ENCODE data around the gene RPS6KC1.
A peak's percentile ranks its signal among the peaks of the same experiment; 100 is the strongest.

The RPS6KC1 gene

DNA sequence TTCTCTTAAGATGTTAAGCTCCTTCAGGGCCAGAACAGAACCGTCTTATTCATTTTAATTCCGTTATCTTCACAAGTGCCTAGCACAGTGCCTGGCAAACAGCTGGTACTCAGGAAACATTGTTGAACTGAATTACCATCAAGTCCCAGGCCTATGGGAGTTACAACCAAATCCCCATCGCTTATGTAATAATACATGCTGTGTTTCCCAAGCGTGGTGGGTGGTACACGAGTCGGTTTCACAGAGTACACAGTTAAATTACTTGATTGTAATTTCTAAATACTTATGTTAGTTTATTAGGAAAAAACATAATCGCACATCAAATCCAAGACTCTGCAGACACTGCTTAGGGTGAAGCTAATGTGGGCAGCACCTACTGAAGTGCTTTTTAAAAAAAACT lies 36.4 kb upstream of the RPS6KC1 start:
- H3K79me2 ChIP-seq (ENCODE audit: insufficient read depth, low read depth), result peaks cover 17% of the 10 kb centered on the region
- H3K4me3 ChIP-seq (IDR thresholded peaks at IDR 0.05; ENCODE audit: insufficient read depth, low read depth, low read length), result peak overlapping the region; percentile 90
- H3K4me2 ChIP-seq, result peak overlapping the region; percentile 93
- peaks cover 13% of the 10 kb centered on the region for H3K4me1 ChIP-seq (ENCODE audit: low read depth, poor library complexity, severe bottlenecking)
- 0 out of 2 replicates have a peak, but pooled peaks cover 6% of the 10 kb centered on the region for H3K36me3 ChIP-seq (ENCODE audit: insufficient read depth)
- H2AFZ ChIP-seq (ENCODE audit: low read depth), result peak overlapping the region; percentile 77
- no peak for TF ChIP-seq CTCF (conservative IDR thresholded peaks at IDR 0.05; ENCODE audit: low read depth, low read length)
- peak overlapping the region; percentile 43 for H3K27ac ChIP-seq
- peak overlapping the region; percentile 66 for H3K9ac ChIP-seq
- H3K27me3 ChIP-seq (ENCODE audit: insufficient read depth, low read depth), result no peaks in the 10 kb centered on the region
- no peaks in the 10 kb centered on the region for H4K20me1 ChIP-seq (ENCODE audit: insufficient read depth)

DNA sequence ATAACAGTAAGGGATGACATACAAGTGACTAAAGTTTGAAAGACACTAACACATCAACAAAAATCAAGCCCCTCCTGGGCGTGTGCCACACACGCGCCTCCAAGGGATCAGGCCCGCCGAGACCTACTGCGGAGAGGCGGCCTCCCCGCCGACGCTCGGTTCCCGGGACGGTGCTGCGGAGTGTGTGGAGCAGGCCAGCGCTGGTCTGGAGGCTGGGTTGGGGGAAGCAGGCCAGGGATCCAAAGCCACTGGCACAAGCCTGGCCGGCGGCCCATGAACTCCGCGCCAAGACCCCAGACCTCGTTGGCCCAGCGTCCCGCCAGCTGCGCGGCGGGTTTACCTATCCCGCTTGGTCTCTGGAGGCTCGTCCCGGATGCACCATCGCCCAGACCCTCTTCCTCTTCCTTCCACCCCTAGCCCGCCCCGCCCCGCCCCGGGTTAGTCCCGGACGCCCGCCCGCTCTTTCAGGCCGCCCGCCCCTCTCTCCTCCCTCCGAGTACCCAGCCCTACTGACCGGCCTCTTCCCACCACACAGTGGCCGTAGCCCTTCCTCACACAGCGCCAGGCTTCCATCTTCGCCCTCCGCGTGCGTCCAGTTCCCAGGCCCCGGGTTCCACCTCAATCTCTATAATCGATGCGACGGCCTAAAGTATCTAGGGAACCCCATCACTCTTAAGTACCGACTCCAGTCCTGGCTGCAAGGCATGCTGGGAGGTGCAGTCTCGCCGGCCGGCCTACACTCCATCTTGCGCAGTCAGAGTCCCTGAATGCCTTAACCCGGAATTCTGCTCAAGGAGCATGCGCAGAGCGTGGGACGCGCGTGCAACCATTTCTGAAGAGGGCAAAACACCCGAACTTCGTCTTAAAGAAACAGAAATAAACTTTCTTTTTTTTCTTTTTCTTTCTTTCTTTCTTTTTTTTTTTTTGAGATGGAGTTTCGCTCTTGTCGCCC lies 35.7 kb upstream of the RPS6KC1 start, which contains the start of gene ANGEL2:
TSS of gene ANGEL2 (minus strand) at position 769 of the 952 bp plus-strand sequence. CDS start at position 573, 196 bp downstream.
- Histone ChIP-seq H3K36me3 (ENCODE audit: insufficient read depth) (0 out of 2 replicates have a peak, but pooled peaks cover 6% of the 10 kb centered on the region), H2AFZ (ENCODE audit: low read depth) (peak within 1 kb of the TSS; percentile 77), H3K79me2 (ENCODE audit: insufficient read depth, low read depth) (peaks cover 17% of the 10 kb centered on the region), H3K27me3 (ENCODE audit: insufficient read depth, low read depth) (no peaks in the 10 kb centered on the region), H3K27ac (peak within 1 kb of the TSS; percentile 43), H3K4me1 (ENCODE audit: low read depth, poor library complexity, severe bottlenecking) (peaks cover 13% of the 10 kb centered on the region), H3K4me2 (peak within 1 kb of the TSS; percentile 93), H3K9ac (peak within 1 kb of the TSS; percentile 66), H3K4me3 (IDR thresholded peaks at IDR 0.05; ENCODE audit: insufficient read depth, low read depth, low read length) (peak within 1 kb of the TSS; percentile 90), H4K20me1 (ENCODE audit: insufficient read depth) (no peaks in the 10 kb centered on the region)
- TF ChIP-seq CTCF (conservative IDR thresholded peaks at IDR 0.05; ENCODE audit: low read depth, low read length), result no peak

DNA sequence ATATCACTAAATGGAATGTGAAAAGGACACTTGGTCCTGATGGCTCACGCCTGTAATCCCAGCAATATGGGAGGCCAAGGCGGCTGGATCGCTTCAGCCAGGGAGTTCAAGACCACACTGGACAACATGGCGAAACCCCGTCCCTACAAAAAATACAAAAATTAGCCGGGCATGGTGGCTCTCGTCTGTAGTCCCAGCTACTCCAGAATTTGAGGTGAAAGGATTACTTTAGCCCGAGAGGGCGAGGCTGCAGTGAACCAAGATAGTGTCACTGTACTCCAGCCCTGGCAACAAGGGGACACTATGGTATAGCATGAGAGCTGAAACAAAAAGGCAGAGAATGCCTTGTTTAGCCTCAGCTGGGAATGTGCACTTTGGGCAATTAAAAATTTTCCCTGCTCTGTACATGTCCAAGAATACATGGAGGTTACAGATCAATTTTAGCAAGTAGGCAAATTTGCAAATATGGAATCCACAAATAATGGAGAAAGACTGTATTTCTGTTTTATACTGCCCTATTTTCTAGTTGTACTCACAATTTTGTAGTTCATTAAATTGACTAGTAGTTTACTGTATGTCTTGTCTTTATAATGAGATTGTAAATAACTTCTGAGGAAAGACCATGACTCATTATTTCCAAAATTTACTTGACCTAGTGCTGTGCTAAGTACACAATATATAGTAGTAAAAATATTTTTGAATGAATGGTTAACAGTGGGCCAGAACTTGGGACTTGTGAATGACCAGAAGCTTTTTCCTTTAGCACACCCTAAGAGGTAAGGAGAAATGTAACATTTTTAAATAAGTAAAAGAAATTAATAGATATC lies 33.4 kb upstream of the RPS6KC1 start:
- Histone ChIP-seq H3K9ac (no peak overlapping the region), H3K27me3 (ENCODE audit: insufficient read depth, low read depth) (no peaks in the 10 kb centered on the region), H3K4me2 (no peak overlapping the region), H3K36me3 (ENCODE audit: insufficient read depth) (0 out of 2 replicates have a peak, but pooled peaks cover 5% of the 10 kb centered on the region), H3K4me1 (ENCODE audit: low read depth, poor library complexity, severe bottlenecking) (peaks cover 13% of the 10 kb centered on the region), H4K20me1 (ENCODE audit: insufficient read depth) (no peaks in the 10 kb centered on the region), H2AFZ (ENCODE audit: low read depth) (no peak overlapping the region), H3K27ac (no peak overlapping the region), H3K4me3 (IDR thresholded peaks at IDR 0.05; ENCODE audit: insufficient read depth, low read depth, low read length) (no peak overlapping the region), H3K79me2 (ENCODE audit: insufficient read depth, low read depth) (peaks cover 17% of the 10 kb centered on the region)
- no peak for TF ChIP-seq CTCF (conservative IDR thresholded peaks at IDR 0.05; ENCODE audit: low read depth, low read length)

DNA sequence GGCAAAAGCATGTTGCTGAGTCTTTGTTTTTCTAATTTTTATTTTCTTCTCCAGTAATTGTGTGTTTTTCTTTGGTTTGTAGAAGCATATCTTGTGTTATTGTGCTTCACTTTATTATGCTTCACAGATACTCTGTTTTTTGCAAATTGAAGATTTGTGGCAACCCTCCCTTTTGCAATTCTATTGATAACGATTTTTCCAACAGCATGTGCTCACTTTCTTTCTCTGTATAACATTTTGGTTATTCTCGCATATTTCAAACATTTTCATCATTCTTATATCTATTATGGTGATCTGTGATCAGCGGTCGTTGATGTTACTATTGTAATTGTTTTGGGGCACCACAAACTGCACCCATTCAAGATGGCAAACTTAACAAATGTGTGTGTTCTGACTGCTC lies 31.6 kb upstream of the RPS6KC1 start:
- Histone ChIP-seq H3K9ac (no peak overlapping the region), H3K4me3 (IDR thresholded peaks at IDR 0.05; ENCODE audit: insufficient read depth, low read depth, low read length) (no peak overlapping the region), H2AFZ (ENCODE audit: low read depth) (no peak overlapping the region), H3K79me2 (ENCODE audit: insufficient read depth, low read depth) (peaks cover 7% of the 10 kb centered on the region), H3K4me2 (no peak overlapping the region), H3K36me3 (ENCODE audit: insufficient read depth) (no peaks in the 10 kb centered on the region), H3K27me3 (ENCODE audit: insufficient read depth, low read depth) (no peaks in the 10 kb centered on the region), H4K20me1 (ENCODE audit: insufficient read depth) (no peaks in the 10 kb centered on the region), H3K27ac (no peak overlapping the region), H3K4me1 (ENCODE audit: low read depth, poor library complexity, severe bottlenecking) (peaks cover 3% of the 10 kb centered on the region)
- no peak for TF ChIP-seq CTCF (conservative IDR thresholded peaks at IDR 0.05; ENCODE audit: low read depth, low read length)
